HG03457 (cell line): Measurements from ENCODE around the gene SLC25A22.

Experiments used
- ATAC-seq: cut with Tn5 transposase; IDR thresholded peaks from one replicate; pipeline ENCODE4 v1.9.1; 2021; ENCODE audit warnings: moderate number of reproducible peaks; ENCODE audit not compliant: unreplicated experiment

Gene SLC25A22

DNA sequence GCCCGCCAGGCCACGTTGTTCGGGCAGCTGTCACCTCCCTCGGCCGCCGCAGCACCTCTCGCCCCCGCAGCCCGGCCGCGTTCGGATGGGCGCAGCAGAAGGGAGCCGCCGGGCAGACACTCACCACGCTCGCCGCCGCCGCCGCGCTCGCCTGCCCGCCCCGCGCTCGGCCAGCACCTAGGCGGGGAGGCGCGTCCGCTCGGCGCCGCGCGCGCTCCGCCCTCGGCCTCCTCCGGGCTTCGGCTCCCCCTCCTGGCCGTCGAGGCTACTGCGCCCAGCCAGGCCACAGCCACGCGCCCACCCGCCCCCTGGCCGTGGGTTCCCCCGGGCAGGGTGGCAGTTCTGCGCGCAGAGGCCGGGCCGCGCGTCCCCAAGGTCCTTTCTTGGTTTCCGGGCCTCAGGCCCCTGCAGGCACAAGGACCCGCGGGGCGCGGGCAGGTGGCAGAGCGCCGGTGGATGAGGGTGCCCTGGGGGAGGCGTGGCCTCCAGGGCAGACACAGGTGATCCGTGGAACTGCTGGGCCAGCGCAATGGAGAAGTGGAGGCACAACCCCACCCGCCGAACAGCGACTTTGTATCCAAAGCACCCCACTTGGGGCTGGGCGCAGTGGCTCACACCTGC lies at the start of gene SLC25A22:
TSS of gene SLC25A22 (minus strand) at position 189 of the 621 bp plus-strand sequence. CDS start 3,275 bp downstream, outside the sequence.
- ATAC-seq: peak; percentile 35

DNA sequence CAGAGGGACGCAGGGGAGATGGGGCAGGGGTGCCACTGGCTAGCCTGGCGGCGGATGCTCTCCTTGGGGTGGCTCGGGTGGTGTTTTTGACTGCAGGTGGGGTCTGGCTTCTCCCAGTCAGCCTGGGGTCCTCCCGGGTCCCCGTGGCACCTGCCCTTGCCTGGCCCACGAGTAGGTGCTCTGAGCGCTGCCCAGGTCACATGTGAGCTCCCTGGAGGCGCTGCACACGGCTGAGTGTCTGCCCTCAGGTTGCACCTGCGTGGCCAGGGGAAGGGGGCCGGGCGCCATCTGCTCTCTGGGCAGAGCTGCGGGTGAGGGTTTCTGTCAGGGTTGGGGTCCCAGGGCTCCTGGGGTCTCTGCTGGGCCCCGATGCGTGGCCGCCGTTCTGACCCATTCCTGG lies 49.8 kb upstream of the SLC25A22 start:
- no peak for ATAC-seq

- ATAC-seq: no peak
Measured at GRCh38 chr11:846496-847098, 48.5 kb upstream of the SLC25A22 start.

- no peak for ATAC-seq
Measured at GRCh38 chr11:845872-846495, 47.9 kb upstream of the SLC25A22 start.

DNA sequence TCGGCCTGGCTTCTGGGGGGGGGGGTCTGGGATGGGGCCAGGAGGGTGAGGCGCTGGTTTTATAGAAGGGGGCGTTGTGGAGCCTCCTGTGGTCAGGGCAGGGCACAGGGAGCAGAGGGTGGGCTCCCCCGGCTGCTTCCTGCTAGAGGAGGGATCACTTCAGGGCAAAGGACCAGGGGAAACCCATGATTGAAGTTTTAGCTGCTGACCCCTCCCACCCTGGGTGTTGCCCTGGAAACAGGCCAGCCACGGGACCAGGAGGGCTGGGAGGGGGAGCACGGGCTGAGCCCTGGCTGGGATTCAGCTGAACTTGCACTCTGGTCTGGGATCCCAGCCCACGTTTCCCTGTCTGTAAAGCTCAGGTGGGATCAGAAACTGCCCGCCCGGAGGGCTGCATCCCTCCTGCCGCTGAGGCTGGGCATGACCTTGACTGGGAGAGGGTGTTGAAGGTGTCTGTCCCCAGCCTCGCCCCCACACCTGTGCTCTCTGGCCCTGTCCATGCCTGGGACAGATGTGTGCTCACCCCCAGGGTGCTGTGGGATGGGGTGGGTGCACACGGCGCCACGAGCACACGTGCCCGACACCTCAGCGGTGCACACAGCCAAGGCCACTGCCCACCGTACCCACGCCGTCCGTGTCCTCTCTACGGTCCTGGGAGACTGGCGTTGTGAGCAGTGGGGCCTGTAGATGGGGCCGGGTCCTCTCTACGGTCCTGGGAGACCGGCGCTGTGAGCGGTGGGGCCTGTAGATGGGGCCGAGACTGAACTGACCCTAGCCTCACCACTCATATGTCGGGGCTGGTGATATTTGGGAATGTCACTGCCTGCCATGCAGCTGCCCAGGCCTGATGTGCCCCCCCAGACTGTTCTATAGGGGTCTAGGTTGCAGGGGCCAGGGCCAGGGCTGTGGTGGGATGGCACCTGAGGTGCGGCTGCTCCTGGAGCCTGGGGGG lies 46.9 kb upstream of the SLC25A22 start:
- no peak for ATAC-seq

DNA sequence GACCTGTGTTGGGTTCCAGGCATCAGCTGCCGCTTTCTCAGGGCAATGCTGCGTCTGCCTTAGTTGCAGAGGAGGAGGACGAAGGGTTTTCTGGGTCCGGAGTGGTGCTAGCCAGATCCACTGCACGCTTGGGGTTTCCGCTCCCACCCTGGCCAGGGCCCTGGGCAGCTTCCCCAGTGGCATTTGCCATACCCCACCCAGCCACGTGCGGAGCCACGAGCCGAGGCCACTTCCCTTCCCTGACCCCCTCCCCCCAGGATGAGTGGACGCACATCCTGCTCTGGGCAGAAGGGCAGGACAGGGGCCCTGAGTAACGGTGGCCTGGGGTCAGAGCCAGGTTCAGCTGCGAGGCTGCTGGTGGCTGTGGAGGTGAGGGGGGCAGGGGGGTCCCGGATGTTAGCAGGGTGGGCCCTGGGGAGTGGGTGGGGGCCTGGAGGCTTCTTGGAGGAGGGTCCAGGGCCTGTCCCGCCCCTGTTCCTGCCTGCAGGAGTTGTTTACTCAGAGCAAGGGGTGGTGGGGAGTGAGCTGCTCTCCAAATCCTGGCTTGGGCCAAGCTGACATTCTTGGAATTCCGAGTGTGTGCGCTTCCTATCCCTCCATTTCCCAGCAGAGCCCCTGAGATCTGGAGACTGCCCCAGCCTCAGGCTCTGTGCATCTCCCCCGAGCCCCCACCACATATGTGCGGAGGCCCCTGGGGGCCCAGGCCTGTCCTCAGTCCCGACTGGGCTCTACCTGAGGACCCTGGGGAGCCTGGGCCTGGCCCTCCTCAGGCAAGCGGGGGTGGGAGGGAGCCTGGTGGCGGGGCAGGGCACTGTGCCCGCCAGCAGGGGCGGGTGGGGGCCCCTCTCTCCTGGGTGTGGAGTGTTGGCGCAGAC lies 46.0 kb upstream of the SLC25A22 start:
- ATAC-seq: no peak

- ATAC-seq: no peak
Measured at GRCh38 chr11:843086-843734, 45.1 kb upstream of the SLC25A22 start.

DNA sequence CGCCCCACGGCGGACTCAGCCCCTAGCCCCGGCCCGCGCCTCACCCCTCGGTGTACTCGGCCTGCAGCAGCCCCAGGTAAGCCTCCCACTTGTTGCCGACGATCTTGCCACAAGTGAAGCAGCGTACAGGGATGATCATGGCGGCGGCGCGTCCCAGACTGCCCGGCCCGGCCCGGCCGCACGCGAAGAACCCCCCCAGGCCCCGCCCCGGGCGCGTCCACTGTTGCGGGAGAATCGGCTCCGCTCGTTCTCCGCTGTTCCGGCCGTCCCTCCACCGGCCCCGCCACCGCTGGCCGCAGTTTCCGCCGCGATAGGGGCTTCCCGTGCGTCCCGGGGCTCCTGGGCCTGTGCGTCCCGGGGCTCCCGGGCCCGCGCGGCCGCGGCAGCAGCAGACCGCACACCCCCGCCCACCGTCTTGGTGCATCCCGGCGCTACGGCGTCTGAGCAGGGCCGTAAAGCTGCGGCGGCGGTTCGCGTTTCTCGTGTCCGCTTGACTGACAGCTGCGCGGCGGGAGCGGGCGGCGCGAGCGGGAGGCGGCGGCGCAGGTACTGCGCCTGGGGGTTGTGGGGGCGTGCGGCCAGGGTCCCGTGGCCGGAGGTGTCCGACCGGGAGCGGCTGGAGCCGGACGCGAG lies 44.4 kb upstream of the SLC25A22 start, which contains the start of the genes POLR2L and TSPAN4:
TSS of gene POLR2L (minus strand) at position 160 of the 633 bp plus-strand sequence. CDS start at position 139, 21 bp downstream.
TSS of gene TSPAN4 (plus strand) at position 483 of the 633 bp plus-strand sequence. CDS start 7,453 bp downstream, outside the sequence.
- ATAC-seq: peak; percentile 42

DNA sequence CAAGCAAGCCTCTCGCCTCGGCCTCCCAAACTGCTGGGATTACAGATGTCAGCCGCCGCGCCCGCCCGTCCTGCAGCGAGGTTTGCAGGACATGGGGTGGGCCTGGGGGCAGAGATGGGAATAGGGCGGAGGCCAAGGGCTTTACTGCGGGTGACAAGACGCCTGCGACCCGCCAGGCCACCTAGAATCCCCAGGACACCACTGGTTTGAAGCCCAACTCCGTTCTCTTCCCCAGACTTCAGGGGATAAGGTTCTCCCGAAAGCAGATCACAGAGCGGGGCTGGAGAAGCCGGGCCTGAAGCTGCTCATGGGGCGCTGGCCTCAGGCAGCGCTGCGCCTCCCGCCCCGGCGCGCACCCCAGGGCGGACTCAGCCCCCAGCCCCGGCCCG lies 43.9 kb upstream of the SLC25A22 start:
- ATAC-seq: no peak

DNA sequence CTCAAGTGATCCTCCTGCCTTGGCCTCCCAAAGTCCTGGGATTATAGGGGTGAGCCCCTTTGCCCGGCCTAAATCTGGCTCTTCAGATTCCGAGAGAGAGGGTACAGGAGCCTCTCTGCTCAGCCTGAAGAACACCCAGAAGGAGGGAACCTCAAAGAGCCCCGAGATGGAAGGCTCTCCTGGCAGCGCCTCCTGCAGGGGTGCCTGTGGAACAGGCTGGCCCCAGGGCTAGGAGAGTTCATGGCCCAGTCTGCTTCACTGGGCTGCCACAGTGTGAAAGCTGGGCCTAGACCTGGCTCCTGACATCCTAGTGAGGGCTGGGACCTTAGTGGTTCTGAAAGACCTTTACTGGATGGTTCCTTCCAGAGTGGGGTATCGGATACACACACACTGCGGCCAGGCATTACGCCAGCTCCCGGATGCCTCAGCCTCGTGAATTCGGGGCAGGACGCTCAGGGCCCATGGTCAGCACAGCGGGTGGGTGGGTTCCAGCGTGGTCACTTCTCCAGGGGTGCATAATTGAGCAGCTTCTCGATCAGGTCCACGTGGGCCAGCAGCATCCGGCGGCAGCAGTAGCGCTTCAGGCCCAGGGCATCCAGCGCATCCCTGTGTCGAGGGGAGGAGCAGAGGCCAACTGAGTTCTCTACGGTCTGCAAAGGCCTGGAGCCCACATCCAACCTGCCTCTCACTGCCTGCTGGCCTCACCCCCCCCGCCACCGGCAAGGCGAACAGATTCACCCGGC lies 42.0 kb upstream of the SLC25A22 start:
- ATAC-seq: no peak

DNA sequence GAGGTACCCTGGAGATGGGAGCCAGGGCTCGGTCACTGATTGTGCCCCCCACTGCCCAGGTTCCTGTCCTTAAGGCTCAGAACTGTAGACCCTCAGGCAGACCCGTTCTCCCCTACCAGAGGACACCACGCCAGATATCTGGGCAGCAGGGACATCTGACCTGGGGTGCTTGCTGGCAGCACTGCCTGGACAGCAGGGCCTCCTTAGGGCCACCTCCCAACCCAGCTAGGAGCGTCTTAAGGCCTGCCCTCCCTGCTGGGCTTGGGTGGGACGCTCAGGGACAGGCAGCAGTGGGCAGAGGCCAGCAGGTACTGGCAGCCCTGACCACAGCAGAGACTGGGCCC lies 41.2 kb upstream of the SLC25A22 start:
- no peak for ATAC-seq

DNA sequence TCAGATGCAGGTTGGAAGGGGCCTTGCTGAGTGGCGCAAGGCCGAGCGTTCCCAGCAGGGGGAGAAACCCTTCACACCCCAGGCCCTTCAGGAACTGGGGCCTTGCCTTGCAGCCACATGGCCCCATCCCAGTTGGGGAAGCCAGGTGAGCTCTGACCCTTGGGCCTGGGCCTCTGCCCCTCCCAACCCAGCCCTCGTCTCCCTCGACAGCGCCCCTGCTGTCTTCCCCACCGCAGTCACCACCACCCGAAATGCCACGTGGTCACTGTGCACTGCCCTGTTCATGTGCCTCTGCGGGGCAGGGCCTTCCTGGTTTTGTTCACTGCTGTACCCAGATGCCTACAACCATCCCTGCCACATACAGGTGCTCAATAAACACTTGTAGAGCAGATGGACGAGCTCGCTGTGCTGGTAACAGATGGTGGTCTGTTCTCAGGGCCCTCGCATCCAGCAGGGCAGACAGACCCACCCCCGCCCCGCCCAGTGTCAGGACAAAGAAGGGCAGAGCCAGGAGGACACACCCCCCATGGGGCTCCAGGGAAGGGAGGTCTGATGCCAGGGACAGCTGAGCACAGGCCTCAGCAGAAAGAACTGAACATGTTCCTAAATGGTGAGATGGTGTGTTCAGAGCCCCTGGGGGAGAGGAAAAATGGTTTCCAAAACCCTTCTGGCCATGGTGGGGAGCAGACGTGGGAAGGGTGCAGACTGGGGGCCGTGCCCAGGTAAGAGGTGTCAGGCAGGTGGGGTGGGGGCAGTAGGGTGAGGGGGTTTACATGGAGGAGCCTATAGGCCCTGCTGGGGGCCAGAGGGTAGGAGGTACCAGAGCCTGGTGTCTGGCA lies 40.6 kb upstream of the SLC25A22 start:
- no peak for ATAC-seq

GRCh38 chr11:837990-838307 lies 39.9 kb upstream of the SLC25A22 start:
- ATAC-seq: no peak

DNA sequence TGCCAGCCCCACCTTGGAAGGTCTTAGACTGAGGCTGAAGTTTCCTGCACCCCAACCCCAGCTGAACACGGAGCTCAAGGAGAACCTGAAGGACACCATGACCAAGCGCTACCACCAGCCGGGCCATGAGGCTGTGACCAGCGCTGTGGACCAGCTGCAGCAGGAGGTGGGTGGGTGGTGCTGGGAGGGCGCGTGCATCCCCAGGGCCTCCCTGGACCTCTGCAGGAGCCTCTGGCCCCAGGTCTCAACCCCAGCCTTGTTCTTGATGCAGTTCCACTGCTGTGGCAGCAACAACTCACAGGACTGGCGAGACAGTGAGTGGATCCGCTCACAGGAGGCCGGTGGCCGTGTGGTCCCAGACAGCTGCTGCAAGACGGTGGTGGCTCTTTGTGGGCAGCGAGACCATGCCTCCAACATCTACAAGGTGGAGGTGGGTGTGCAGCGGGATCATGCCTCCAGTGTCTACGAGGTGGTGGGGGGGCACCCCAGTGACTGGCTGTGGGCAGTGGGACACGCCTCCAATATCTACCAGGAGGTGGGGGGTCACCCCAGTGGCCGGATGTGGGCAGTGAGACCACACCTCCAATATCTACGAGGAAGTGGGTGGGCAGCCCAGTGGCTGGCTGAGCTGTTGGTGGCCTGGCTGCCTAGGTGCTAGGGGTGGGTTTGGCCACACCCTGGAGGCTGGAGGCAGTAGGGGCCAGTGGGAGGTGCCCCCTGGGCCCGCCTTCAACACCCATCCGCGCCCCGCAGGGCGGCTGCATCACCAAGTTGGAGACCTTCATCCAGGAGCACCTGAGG lies 39.3 kb upstream of the SLC25A22 start:
- no peak for ATAC-seq

- ATAC-seq: no peak
Measured at GRCh38 chr11:836700-837099, 38.6 kb upstream of the SLC25A22 start.

GRCh38 chr11:836274-836673 lies 38.2 kb upstream of the SLC25A22 start:
- ATAC-seq: no peak
